GM21360 (cell line): ENCODE results near the gene MFAP3L.

ENCODE experiments used
- ATAC-seq: cut with Tn5 transposase; IDR thresholded peaks from one replicate; pipeline ENCODE4 v1.9.1; 2021; ENCODE audit warnings: mild to moderate bottlenecking, moderate library complexity; ENCODE audit not compliant: unreplicated experiment

MFAP3L gene

GRCh38 chr4:170022211-170022610 is 4.0 kb downstream of the MFAP3L start:
- ATAC-seq: no peak

- ATAC-seq: no peak
Measured at GRCh38 chr4:170017252-170017651, 8.9 kb downstream of the MFAP3L start.

- ATAC-seq: no peak
Measured at GRCh38 chr4:170015285-170015684, 10.9 kb downstream of the MFAP3L start.

- no peak for ATAC-seq
Measured at GRCh38 chr4:170014359-170015011, 11.7 kb downstream of the MFAP3L start.

GRCh38 chr4:170012629-170012958 is 13.6 kb downstream of the MFAP3L start:
- no peak for ATAC-seq

GRCh38 chr4:170011921-170012628 is 14.1 kb downstream of the MFAP3L start:
- ATAC-seq: no peak

- ATAC-seq: no peak
Measured at GRCh38 chr4:170009291-170009690, 16.9 kb downstream of the MFAP3L start.

GRCh38 chr4:170008801-170009200 is 17.4 kb downstream of the MFAP3L start:
- no peak for ATAC-seq

GRCh38 chr4:170008371-170008770 is 17.8 kb downstream of the MFAP3L start:
- no peak for ATAC-seq

GRCh38 chr4:170007113-170007512 is 19.1 kb downstream of the MFAP3L start:
- ATAC-seq: no peak

GRCh38 chr4:170005472-170005871 is 20.7 kb downstream of the MFAP3L start:
- ATAC-seq: no peak

- ATAC-seq: no peak
Measured at GRCh38 chr4:170004651-170005295, 21.4 kb downstream of the MFAP3L start.

- ATAC-seq: no peak
Measured at GRCh38 chr4:170003071-170004070, 22.8 kb downstream of the MFAP3L start.

- no peak for ATAC-seq
Measured at GRCh38 chr4:170001745-170002267, 24.4 kb downstream of the MFAP3L start.

GRCh38 chr4:170001011-170001744 is 25.0 kb downstream of the MFAP3L start:
- ATAC-seq: no peak

- ATAC-seq: no peak
Measured at GRCh38 chr4:169999923-170000322, 26.3 kb downstream of the MFAP3L start.

- no peak for ATAC-seq
Measured at GRCh38 chr4:169998981-169999380, 27.2 kb downstream of the MFAP3L start.

GRCh38 chr4:169996379-169997240 is 29.6 kb downstream of the MFAP3L start:
- no peak for ATAC-seq

- no peak for ATAC-seq
Measured at GRCh38 chr4:169993531-169993930, 32.7 kb downstream of the MFAP3L start.
